Peyer's patch (tissue), 4 donors: Measurements from ENCODE around the gene TDRD7. TPM values are rescaled to one million over a fixed set of nuclear protein-coding genes. Genes with fewer than 3 reads are reported as not detected.

ENCODE experiments used
- DNase-seq, 3 donors: peaks; one replicate each; pipeline ENCODE4 v3.0.0-alpha.2; 2017 to 2019
- H3K27ac ChIP-seq, 4 donors: fragments of 200-600 bp; sonication (generic); one replicate each; pipeline ENCODE4 v1.5.1; 2016 to 2019
- H3K27me3 ChIP-seq, 2 donors: fragments of 200-600 bp; sonication (generic); one replicate each; pipeline ENCODE4 v1.5.1; 2019
- H3K36me3 ChIP-seq, 3 donors: fragments of 200-600 bp; sonication (generic); one replicate each; pipeline ENCODE4 v1.5.1; 2016 to 2019
- H3K4me1 ChIP-seq, 4 donors: fragments of 200-600 bp; sonication (generic); one replicate each; pipeline ENCODE4 v1.5.1; 2016 to 2019
- H3K4me3 ChIP-seq, 4 donors: fragments of 200-600 bp; sonication (generic); 1 replicate in 3 of 4; 2 replicates in 1 of 4; pipeline ENCODE4 v1.5.1; 2016 to 2019; ENCODE audit warnings: mild to moderate bottlenecking in 1 of 4
- H3K9me3 ChIP-seq, 4 donors: fragments of 200-600 bp; sonication (generic); one replicate each; pipeline ENCODE4 v1.5.1; 2016 to 2019; ENCODE audit warnings: mild to moderate bottlenecking in 1 of 4
- POLR2A ChIP-seq, 2 donors: fragments of 450-650 bp; IDR thresholded peaks; one replicate each; pipeline ENCODE4 v1.5.1; 2017; ENCODE audit warnings: antibody characterized with exemption in 2 of 2, mild to moderate bottlenecking in 2 of 2, moderate library complexity in 2 of 2
- total RNA-seq, 4 donors: library from RNA; depleted of rRNA; stranded (reverse); fragments of >200 nt; gene quantifications; one replicate each; pipeline ENCODE4 v1.1.0, GENCODE V29; 2016
- TF ChIP-seq, protein P1 (sequence below), 6 experiments: fragments of 450-650 bp in 4 of 6; fragments of 200-600 bp in 2 of 6; sonication (generic) in 1 of 6; IDR thresholded peaks; one replicate each; pipeline ENCODE4 v1.5.1; 2017 to 2019; ENCODE audit warnings: antibody characterized with exemption in 6 of 6, mild to moderate bottlenecking in 3 of 6, moderate library complexity in 1 of 6

Gene TDRD7
- total RNA-seq, 4 donors from 2014 or later = 11.6 to 28.5 (median 22.5) TPM

DNA sequence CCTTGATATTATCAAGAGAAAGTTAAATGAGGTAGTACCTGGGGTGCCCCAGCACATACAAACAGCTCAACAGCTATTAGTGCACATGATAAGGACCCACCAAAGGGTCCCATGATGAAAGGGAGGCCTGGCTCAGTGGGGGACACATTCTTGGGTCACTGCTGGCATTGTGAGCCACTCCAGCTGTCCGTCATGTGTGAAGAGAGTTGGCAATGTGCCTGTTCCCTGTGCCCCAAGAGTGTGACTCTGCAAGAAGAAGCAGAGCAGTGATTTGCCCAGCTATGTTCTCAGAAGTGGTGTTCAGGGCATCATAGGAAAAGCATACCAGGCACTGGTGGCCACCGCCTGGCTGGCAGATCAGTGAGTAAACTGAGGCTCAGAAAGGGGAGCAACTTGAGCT lies 37.1 kb upstream of the TDRD7 start:
- Histone ChIP-seq H3K27ac (no peak overlapping the region), H3K4me1 (peaks cover 0 to 24% (median 0%) of the 10 kb centered on the region in 4 donors), H3K27me3 (no peaks in the 10 kb centered on the region), H3K4me3 (no peak overlapping the region), H3K9me3 (no peaks in the 10 kb centered on the region), H3K36me3 (peaks cover 0 to 19% (median 0%) of the 10 kb centered on the region in 3 donors)
- no peak for TF ChIP-seq POLR2A (IDR thresholded peaks at IDR 0.05)
- TF ChIP-seq, protein P1, sequence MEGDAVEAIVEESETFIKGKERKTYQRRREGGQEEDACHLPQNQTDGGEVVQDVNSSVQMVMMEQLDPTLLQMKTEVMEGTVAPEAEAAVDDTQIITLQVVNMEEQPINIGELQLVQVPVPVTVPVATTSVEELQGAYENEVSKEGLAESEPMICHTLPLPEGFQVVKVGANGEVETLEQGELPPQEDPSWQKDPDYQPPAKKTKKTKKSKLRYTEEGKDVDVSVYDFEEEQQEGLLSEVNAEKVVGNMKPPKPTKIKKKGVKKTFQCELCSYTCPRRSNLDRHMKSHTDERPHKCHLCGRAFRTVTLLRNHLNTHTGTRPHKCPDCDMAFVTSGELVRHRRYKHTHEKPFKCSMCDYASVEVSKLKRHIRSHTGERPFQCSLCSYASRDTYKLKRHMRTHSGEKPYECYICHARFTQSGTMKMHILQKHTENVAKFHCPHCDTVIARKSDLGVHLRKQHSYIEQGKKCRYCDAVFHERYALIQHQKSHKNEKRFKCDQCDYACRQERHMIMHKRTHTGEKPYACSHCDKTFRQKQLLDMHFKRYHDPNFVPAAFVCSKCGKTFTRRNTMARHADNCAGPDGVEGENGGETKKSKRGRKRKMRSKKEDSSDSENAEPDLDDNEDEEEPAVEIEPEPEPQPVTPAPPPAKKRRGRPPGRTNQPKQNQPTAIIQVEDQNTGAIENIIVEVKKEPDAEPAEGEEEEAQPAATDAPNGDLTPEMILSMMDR (IDR thresholded peaks at IDR 0.05) = no peak
- no peak for DNase-seq

GRCh38 chr9:97376902-97377301 lies 35.0 kb upstream of the TDRD7 start:
- TF ChIP-seq, protein P1 (IDR thresholded peaks at IDR 0.05) = no peak
- TF ChIP-seq POLR2A (IDR thresholded peaks at IDR 0.05) = no peak
- Histone ChIP-seq H3K4me1 (peaks cover 0 to 24% (median 0%) of the 10 kb centered on the region in 4 donors), H3K27me3 (no peaks in the 10 kb centered on the region), H3K36me3 (peaks cover 0 to 19% (median 0%) of the 10 kb centered on the region in 3 donors), H3K9me3 (no peaks in the 10 kb centered on the region), H3K27ac (no peak overlapping the region), H3K4me3 (no peak overlapping the region)
- no peak for DNase-seq

DNA sequence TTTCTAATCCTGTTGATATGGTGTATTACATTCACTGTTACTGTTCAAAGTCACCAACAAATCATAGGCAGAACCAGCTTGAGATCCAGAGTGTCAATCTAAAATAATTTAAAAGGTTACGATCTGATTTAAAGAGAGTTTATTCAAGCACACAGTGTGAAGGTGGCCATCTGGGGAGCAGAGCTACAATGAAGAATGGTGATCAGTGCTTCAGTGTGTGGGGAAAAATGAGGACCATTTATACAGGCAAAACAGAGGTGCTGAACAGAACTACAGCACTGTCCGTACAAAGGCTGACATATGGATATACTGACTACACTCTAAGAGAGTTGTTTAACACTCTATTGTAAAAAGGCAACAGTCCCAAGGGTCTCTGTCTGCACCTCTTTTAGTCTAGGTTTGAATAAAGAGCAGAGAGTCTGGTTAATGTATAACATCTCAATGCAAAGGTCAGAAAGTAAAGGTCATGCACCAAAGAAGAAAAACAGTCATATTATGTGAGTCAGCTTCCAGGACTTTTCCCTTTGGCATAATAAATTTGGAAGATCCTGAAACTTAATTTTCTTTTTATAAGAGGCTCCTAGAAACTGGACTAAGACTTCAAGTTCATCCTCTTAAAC lies 29.7 kb upstream of the TDRD7 start:
- Histone ChIP-seq H3K4me3 (peak overlapping the region in 1 of 4 donors; percentile 23), H3K4me1 (peaks cover 0 to 46% (median 1%) of the 10 kb centered on the region in 4 donors), H3K36me3 (peaks cover 0 to under 1% (median 0%) of the 10 kb centered on the region in 3 donors), H3K27ac (peak overlapping the region in 3 of 4 donors; percentile 40 to 82 (median 69)), H3K27me3 (no peaks in the 10 kb centered on the region), H3K9me3 (no peaks in the 10 kb centered on the region)
- DNase-seq = no peak
- TF ChIP-seq, protein P1 (IDR thresholded peaks at IDR 0.05) = no peak
- TF ChIP-seq POLR2A (IDR thresholded peaks at IDR 0.05) = no peak

DNA sequence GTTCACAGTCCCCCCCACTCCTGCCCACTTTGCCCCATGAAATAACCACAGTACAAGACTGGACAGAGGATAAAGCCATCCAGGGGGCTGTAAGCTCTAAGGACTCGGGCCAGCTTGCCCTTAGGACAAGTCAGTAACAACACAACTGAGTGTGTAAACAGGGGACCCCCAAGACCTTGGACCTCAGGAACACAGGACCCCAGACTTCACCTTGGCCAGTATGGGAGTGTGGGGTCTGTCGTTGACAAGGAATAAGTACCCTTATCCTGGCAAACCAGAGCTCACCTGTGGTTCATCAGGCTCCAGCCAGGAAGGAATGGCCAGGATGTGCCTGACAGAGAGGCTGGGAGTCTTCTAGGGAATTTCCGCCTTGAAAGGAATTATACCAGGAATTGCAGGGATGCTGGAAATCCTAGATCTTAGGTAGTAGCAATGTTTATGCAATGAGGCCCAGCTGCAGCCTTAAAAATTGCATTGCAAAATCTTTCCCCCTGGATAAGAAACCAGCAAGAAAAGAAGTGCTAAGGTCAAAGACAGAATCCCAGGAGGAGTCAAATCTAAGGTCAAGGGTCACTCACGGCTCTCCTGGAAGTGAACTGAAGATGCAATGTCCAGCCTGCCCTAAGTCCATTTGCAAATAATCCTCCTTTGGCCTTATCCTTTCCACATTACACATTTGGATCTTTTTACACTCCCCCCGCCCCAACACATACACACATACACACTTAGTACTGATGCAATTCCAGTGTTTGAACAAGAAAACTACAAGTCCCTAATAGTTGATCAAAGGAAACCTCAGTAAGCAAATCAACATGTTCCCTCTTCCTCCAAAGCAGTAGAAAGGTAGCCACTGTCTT lies 27.3 kb upstream of the TDRD7 start:
- Histone ChIP-seq H3K4me3 (no peak overlapping the region), H3K36me3 (no peaks in the 10 kb centered on the region), H3K27me3 (no peaks in the 10 kb centered on the region), H3K27ac (peak overlapping the region in 2 of 4 donors; percentile 73 to 84), H3K9me3 (no peaks in the 10 kb centered on the region), H3K4me1 (peaks cover 0 to 54% (median 1%) of the 10 kb centered on the region in 4 donors)
- TF ChIP-seq, protein P1 (IDR thresholded peaks at IDR 0.05) = no peak
- no peak for TF ChIP-seq POLR2A (IDR thresholded peaks at IDR 0.05)
- DNase-seq = no peak

- Histone ChIP-seq H3K27ac (peak overlapping the region in 3 of 4 donors; percentile 23 to 84 (median 73)), H3K4me1 (peaks cover 0 to 54% (median 1%) of the 10 kb centered on the region in 4 donors), H3K9me3 (no peaks in the 10 kb centered on the region), H3K27me3 (no peaks in the 10 kb centered on the region), H3K4me3 (no peak overlapping the region), H3K36me3 (no peaks in the 10 kb centered on the region)
- TF ChIP-seq, protein P1 (IDR thresholded peaks at IDR 0.05) = no peak
- no peak for TF ChIP-seq POLR2A (IDR thresholded peaks at IDR 0.05)
- no peak for DNase-seq
Measured at GRCh38 chr9:97385626-97386264, 26.2 kb upstream of the TDRD7 start.
